WTC11 (cell line): Measurements from ENCODE around the gene EGFL8. TPM values are rescaled to one million over a fixed set of nuclear protein-coding genes. Genes with fewer than 3 reads are reported as not detected.

Source experiments
- ATAC-seq: fragments of 200-7000 bp; cut with Tn5 transposase; 2 replicates; pipeline ENCODE4 v1.10.0; 2021; ENCODE audit warnings: mild to moderate bottlenecking, moderate library complexity
- CTCF ChIA-PET: fragments of 300-600 bp; sonication (Branson Sonifier 250); formaldehyde crosslinking; loops from one replicate; lab custom pipeline; 2021; ENCODE audit warnings: antibody characterized with exemption; lab: Charles Lee
- POLR2A ChIA-PET: fragments of 350-600 bp; sonication (Branson Sonifier 250); formaldehyde crosslinking; loops from one replicate; lab custom pipeline; 2021; ENCODE audit warnings: antibody characterized with exemption; lab: Charles Lee
- DNase-seq: peaks from one replicate; pipeline ENCODE4 v3.0.0; 2021; ENCODE audit warnings: low spot score
- H3K27ac Mint-ChIP-seq: 2 replicates; pipeline ENCODE4 v1.8.0; 2021; ENCODE audit warnings: mixed read lengths
- H3K27me3 Mint-ChIP-seq: 2 replicates; pipeline ENCODE4 v1.8.0; 2021; ENCODE audit warnings: low read depth, mild to moderate bottlenecking, moderate library complexity, mixed read lengths
- H3K36me3 Mint-ChIP-seq: 2 replicates; pipeline ENCODE4 v1.8.0; 2021; ENCODE audit warnings: mixed read lengths
- H3K4me1 Mint-ChIP-seq: 2 replicates; pipeline ENCODE4 v1.8.0; 2022; ENCODE audit warnings: mixed read lengths
- H3K4me3 Mint-ChIP-seq: 2 replicates; pipeline ENCODE4 v1.8.0; 2021; ENCODE audit warnings: mild to moderate bottlenecking, moderate library complexity, mixed read lengths
- H3K9me3 Mint-ChIP-seq: 2 replicates; pipeline ENCODE4 v1.8.0; 2021; ENCODE audit warnings: mixed read lengths
- ATF1 ChIP-seq: sonication (generic); formaldehyde crosslinking; IDR thresholded peaks from 2 replicates; pipeline ENCODE4 v1.8.1; 2023; ENCODE audit warnings: mild to moderate bottlenecking, moderate library complexity, missing genetic modification reagents
- GABPB1 ChIP-seq: sonication (generic); formaldehyde crosslinking; IDR thresholded peaks from 2 replicates; pipeline ENCODE4 v1.8.1; 2023; ENCODE audit warnings: mild to moderate bottlenecking, missing genetic modification reagents
- IRF1 ChIP-seq: sonication (generic); formaldehyde crosslinking; IDR thresholded peaks from 2 replicates; pipeline ENCODE4 v1.8.0; 2023; ENCODE audit warnings: missing genetic modification reagents
- MLX ChIP-seq: sonication (generic); formaldehyde crosslinking; IDR thresholded peaks from 2 replicates; pipeline ENCODE4 v1.8.1; 2023; ENCODE audit warnings: mild to moderate bottlenecking, missing genetic modification reagents, moderate library complexity
- OVOL2 ChIP-seq: fragments of 250-450 bp; sonication (Bioruptor Pico); IDR thresholded peaks from 2 replicates; pipeline ENCODE4 v1.9.0; 2021; ENCODE audit warnings: mild to moderate bottlenecking, borderline replicate concordance
- RORB ChIP-seq: fragments of 250-450 bp; sonication (Bioruptor Pico); IDR thresholded peaks from 2 replicates; pipeline ENCODE4 v1.9.0; 2021; ENCODE audit warnings: mild to moderate bottlenecking
- SMAD3 ChIP-seq: sonication (generic); formaldehyde crosslinking; IDR thresholded peaks from 2 replicates; pipeline ENCODE4 v1.8.0; 2022; ENCODE audit warnings: missing genetic modification reagents, mild to moderate bottlenecking, borderline replicate concordance
- SMAD4 ChIP-seq: sonication (generic); formaldehyde crosslinking; IDR thresholded peaks from 2 replicates; pipeline ENCODE4 v1.8.0; 2022; ENCODE audit warnings: mild to moderate bottlenecking, missing genetic modification reagents
- SOX15 ChIP-seq: fragments of 250-450 bp; sonication (Bioruptor Pico); IDR thresholded peaks from 2 replicates; pipeline ENCODE4 v1.9.0; 2021; ENCODE audit warnings: mild to moderate bottlenecking
- SP1 ChIP-seq: sonication (generic); formaldehyde crosslinking; conservative IDR thresholded peaks from 2 replicates; pipeline ENCODE4 v1.8.1; 2022; ENCODE audit warnings: missing genetic modification reagents
- STAT6 ChIP-seq: sonication (generic); formaldehyde crosslinking; conservative IDR thresholded peaks from 2 replicates; pipeline ENCODE4 v1.8.1; 2023; ENCODE audit warnings: mild to moderate bottlenecking, low read depth, missing genetic modification reagents, moderate library complexity
- TEAD1 ChIP-seq: sonication (generic); formaldehyde crosslinking; IDR thresholded peaks from 2 replicates; pipeline ENCODE4 v1.8.0; 2022; ENCODE audit warnings: mild to moderate bottlenecking, missing genetic modification reagents
- USF2 ChIP-seq: sonication (generic); formaldehyde crosslinking; IDR thresholded peaks from 2 replicates; pipeline ENCODE4 v1.8.1; 2023; ENCODE audit warnings: mild to moderate bottlenecking, missing genetic modification reagents, moderate library complexity
- ZNF263 ChIP-seq: sonication (generic); formaldehyde crosslinking; IDR thresholded peaks from 2 replicates; pipeline ENCODE4 v1.8.1; 2022; ENCODE audit warnings: low read depth, mild to moderate bottlenecking, moderate library complexity, missing genetic modification reagents
- total RNA-seq: library from RNA; stranded (reverse); gene quantifications from 3 replicates; pipeline ENCODE4 v1.2.3, GENCODE V29; 2021
- TF ChIP-seq, protein P1 (sequence below): sonication (generic); formaldehyde crosslinking; IDR thresholded peaks from 2 replicates; pipeline ENCODE4 v1.8.0; 2023; ENCODE audit warnings: mild to moderate bottlenecking, missing genetic modification reagents
- TF ChIP-seq, protein P2 (sequence below): fragments of 250-450 bp; sonication (Bioruptor Pico); IDR thresholded peaks from 2 replicates; pipeline ENCODE4 v1.9.0; 2021; ENCODE audit warnings: moderate library complexity, mild to moderate bottlenecking, inconsistent platforms, borderline replicate concordance
- TF ChIP-seq, protein P3 (sequence below): fragments of 250-450 bp; sonication (Bioruptor Pico); IDR thresholded peaks from 2 replicates; pipeline ENCODE4 v1.8.0; 2021; ENCODE audit warnings: mild to moderate bottlenecking
- TF ChIP-seq, protein P4 (sequence below): sonication (generic); formaldehyde crosslinking; IDR thresholded peaks from 2 replicates; pipeline ENCODE4 v1.8.1; 2022; ENCODE audit warnings: low read depth, mild to moderate bottlenecking, moderate library complexity, missing genetic modification reagents, borderline replicate concordance

The EGFL8 gene
- total RNA-seq, 1 experiment from 2014 or later, result 17.5 TPM

DNA sequence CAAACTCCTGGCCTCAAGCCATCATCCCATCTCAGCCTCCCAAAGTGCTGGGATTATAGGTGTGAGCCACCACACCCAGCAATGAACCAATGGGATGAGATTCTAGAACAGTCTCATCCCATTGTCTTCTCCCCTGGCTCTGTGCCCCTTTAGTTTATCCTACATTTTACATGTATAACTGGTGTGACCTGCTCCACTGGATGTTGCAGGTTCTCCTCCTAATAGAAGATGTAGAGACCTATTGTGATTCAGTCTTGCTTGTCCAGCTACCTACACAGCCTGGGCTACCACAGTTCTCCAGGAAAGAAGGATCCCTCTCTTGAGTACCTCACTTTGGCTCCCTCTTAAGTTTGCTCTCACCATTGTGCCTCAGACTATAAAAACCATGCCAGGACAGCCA lies 32.3 kb upstream of the EGFL8 start:
- POLR2A ChIA-PET, result no interaction called here
- no peak overlapping the region for H3K27ac Mint-ChIP-seq
- DNase-seq, result no peak
- CTCF ChIA-PET, result interaction anchor here (0.6 to 6.1 kb wide), 2 partner anchors 14 kb away, joined by 3 to 63 read pairs; no protein-coding TSS in a partner anchor
- no peaks in the 10 kb centered on the region for H3K36me3 Mint-ChIP-seq
- TF ChIP-seq SMAD4 (CRISPR knock-in tag) (no peak), GABPB1 (CRISPR knock-in tag) (no peak), USF2 (CRISPR knock-in tag) (no peak), SMAD3 (CRISPR knock-in tag) (no peak), TEAD1 (no peak), ATF1 (no peak), SP1 (no peak), OVOL2 (CRISPR knock-in tag) (no peak), ZNF263 (no peak), STAT6 (CRISPR knock-in tag) (no peak), SOX15 (no peak), MLX (CRISPR knock-in tag) (no peak), RORB (CRISPR knock-in tag) (no peak), IRF1 (no peak)
- TF ChIP-seq, protein P1, sequence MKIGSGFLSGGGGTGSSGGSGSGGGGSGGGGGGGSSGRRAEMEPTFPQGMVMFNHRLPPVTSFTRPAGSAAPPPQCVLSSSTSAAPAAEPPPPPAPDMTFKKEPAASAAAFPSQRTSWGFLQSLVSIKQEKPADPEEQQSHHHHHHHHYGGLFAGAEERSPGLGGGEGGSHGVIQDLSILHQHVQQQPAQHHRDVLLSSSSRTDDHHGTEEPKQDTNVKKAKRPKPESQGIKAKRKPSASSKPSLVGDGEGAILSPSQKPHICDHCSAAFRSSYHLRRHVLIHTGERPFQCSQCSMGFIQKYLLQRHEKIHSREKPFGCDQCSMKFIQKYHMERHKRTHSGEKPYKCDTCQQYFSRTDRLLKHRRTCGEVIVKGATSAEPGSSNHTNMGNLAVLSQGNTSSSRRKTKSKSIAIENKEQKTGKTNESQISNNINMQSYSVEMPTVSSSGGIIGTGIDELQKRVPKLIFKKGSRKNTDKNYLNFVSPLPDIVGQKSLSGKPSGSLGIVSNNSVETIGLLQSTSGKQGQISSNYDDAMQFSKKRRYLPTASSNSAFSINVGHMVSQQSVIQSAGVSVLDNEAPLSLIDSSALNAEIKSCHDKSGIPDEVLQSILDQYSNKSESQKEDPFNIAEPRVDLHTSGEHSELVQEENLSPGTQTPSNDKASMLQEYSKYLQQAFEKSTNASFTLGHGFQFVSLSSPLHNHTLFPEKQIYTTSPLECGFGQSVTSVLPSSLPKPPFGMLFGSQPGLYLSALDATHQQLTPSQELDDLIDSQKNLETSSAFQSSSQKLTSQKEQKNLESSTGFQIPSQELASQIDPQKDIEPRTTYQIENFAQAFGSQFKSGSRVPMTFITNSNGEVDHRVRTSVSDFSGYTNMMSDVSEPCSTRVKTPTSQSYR (CRISPR knock-in tag), result no peak
- TF ChIP-seq, protein P2, sequence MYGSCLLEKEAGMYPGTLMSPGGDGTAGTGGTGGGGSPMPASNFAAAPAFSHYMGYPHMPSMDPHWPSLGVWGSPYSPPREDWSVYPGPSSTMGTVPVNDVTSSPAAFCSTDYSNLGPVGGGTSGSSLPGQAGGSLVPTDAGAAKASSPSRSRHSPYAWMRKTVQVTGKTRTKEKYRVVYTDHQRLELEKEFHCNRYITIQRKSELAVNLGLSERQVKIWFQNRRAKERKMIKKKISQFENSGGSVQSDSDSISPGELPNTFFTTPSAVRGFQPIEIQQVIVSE (CRISPR knock-in tag), result no peak
- TF ChIP-seq, protein P3, sequence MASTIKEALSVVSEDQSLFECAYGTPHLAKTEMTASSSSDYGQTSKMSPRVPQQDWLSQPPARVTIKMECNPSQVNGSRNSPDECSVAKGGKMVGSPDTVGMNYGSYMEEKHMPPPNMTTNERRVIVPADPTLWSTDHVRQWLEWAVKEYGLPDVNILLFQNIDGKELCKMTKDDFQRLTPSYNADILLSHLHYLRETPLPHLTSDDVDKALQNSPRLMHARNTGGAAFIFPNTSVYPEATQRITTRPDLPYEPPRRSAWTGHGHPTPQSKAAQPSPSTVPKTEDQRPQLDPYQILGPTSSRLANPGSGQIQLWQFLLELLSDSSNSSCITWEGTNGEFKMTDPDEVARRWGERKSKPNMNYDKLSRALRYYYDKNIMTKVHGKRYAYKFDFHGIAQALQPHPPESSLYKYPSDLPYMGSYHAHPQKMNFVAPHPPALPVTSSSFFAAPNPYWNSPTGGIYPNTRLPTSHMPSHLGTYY (CRISPR knock-in tag), result no peak
- TF ChIP-seq, protein P4, sequence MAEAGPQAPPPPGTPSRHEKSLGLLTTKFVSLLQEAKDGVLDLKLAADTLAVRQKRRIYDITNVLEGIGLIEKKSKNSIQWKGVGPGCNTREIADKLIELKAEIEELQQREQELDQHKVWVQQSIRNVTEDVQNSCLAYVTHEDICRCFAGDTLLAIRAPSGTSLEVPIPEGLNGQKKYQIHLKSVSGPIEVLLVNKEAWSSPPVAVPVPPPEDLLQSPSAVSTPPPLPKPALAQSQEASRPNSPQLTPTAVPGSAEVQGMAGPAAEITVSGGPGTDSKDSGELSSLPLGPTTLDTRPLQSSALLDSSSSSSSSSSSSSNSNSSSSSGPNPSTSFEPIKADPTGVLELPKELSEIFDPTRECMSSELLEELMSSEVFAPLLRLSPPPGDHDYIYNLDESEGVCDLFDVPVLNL (CRISPR knock-in tag), result no peak
- peaks cover 17% of the 10 kb centered on the region for H3K4me1 Mint-ChIP-seq
- no peaks in the 10 kb centered on the region for H3K9me3 Mint-ChIP-seq
- H3K27me3 Mint-ChIP-seq, result peaks cover 24% of the 10 kb centered on the region
- no peak for ATAC-seq
- peak overlapping the region; percentile 45; the same call in 1 of the 2 replicates for H3K4me3 Mint-ChIP-seq
